ENCODE results near the gene ATXN2.

DNA sequence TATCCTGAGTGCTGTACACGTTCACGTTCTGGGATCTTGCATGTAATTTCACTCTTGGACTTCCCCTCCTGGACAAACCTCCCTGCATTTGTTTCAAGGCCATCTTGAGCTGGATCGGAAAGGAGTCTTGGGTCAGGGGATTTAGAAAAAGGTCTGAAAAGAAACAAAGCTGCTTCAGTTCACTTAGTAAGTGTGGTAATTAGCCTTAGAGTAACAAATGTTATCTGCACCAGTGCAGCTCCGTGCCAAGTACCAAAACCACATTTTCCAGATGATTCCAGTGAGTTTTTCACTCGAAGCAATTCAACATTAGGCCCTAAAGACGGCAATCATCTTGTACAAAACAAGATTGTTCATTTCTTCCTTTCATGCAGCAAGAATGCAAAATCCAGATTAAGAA, 39.4 kb upstream of the ATXN2 start:
- TF ChIP-seq, protein P1, sequence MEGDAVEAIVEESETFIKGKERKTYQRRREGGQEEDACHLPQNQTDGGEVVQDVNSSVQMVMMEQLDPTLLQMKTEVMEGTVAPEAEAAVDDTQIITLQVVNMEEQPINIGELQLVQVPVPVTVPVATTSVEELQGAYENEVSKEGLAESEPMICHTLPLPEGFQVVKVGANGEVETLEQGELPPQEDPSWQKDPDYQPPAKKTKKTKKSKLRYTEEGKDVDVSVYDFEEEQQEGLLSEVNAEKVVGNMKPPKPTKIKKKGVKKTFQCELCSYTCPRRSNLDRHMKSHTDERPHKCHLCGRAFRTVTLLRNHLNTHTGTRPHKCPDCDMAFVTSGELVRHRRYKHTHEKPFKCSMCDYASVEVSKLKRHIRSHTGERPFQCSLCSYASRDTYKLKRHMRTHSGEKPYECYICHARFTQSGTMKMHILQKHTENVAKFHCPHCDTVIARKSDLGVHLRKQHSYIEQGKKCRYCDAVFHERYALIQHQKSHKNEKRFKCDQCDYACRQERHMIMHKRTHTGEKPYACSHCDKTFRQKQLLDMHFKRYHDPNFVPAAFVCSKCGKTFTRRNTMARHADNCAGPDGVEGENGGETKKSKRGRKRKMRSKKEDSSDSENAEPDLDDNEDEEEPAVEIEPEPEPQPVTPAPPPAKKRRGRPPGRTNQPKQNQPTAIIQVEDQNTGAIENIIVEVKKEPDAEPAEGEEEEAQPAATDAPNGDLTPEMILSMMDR (IDR thresholded peaks at IDR 0.05), result no peak
- no peak for TF ChIP-seq POLR2A (IDR thresholded peaks at IDR 0.05)

Data from body of pancreas (tissue), 4 donors.